LNCaP clone FGC (cell line): ENCODE results near the gene SOWAHD.
A peak's percentile ranks its signal among the peaks of the same experiment; 100 is the strongest.

Source experiments
- DNase-seq: peaks from one replicate; pipeline ENCODE4 v3.0.0-alpha.2; 2011; ENCODE audit warnings: low read depth
- H3K4me3 ChIP-seq: 2 replicates; pipeline ENCODE4 v1.5.1; 2011; ENCODE audit warnings: mild to moderate bottlenecking, low read depth, low read length, control low read depth
- CTCF ChIP-seq: IDR thresholded peaks from 2 replicates; pipeline ENCODE4 v1.5.1; 2012; ENCODE audit warnings: mild to moderate bottlenecking; ENCODE audit not compliant: control insufficient read depth, insufficient read depth; ENCODE audit errors: extremely low read depth

SOWAHD gene

GRCh38 chrX:119775517-119776238, 17.3 kb downstream of the SOWAHD start:
- no peak for TF ChIP-seq CTCF
- DNase-seq = no peak
- no peak overlapping the region for H3K4me3 ChIP-seq

GRCh38 chrX:119778829-119779228, 20.4 kb downstream of the SOWAHD start:
- no peak for DNase-seq

GRCh38 chrX:119783026-119783425, 24.6 kb downstream of the SOWAHD start:
- no peak for DNase-seq
- H3K4me3 ChIP-seq = no peak overlapping the region
- no peak for TF ChIP-seq CTCF

More at GRCh38 chrX:119778829-119779228, 20.4 kb downstream of the SOWAHD start:
- no peak for TF ChIP-seq CTCF
- no peak overlapping the region for H3K4me3 ChIP-seq

GRCh38 chrX:119784747-119785446, 26.5 kb downstream of the SOWAHD start:
- no peak for DNase-seq
- peak; percentile 38 for TF ChIP-seq CTCF
- H3K4me3 ChIP-seq = no peak overlapping the region

- 0 out of 2 replicates have a peak, but pooled peaks have one; percentile 14 for TF ChIP-seq CTCF
- H3K4me3 ChIP-seq = peak overlapping the region; percentile 82
These were observed 32.6 kb downstream of the SOWAHD start for GRCh38 chrX:119790977-119791436.

GRCh38 chrX:119791437-119792231, 33.2 kb downstream of the SOWAHD start, which contains the start of gene RPL39:
RPL39 (minus strand) TSS chrX:119791630; CDS start chrX:119791576, 54 bp downstream.
- peak; percentile 74 for DNase-seq
- TF ChIP-seq CTCF = no peak
- peak within 1 kb of the TSS; percentile 82 for H3K4me3 ChIP-seq

More at GRCh38 chrX:119790977-119791436, 32.6 kb downstream of the SOWAHD start:
- no peak for DNase-seq
